RWPE1 (cell line): ENCODE measurements around the gene WDR77.

Source experiments
- CTCF ChIA-PET: fragments of 350-600 bp; sonication (Branson Sonifier 250); formaldehyde crosslinking; extraction: SDS; loops from one replicate; lab custom pipeline; 2021; lab: Yijun Ruan, JAX
- POLR2A ChIA-PET: fragments of 400-600 bp; formaldehyde crosslinking; extraction: SDS; loops from one replicate; lab custom pipeline; 2020; ENCODE audit warnings: antibody characterized with exemption; ENCODE audit not compliant: low non-redundant PET; lab: Yijun Ruan, JAX
- DNase-seq: peaks from one replicate; pipeline ENCODE4 v3.0.0; 2012; ENCODE audit warnings: low spot score
- H3K27ac ChIP-seq: fragments of 450-650 bp; 2 replicates; pipeline ENCODE4 v1.5.1; 2017
- CTCF ChIP-seq: fragments of 450-650 bp; conservative IDR thresholded peaks from 2 replicates; pipeline ENCODE4 v1.5.1; 2017; ENCODE audit warnings: low read depth, mild to moderate bottlenecking

The WDR77 gene

GRCh38 chr1:111439461-111440351, 9.3 kb downstream of the WDR77 start:
- ChIA-PET CTCF (interaction anchor here (0.6 to 0.7 kb wide), 3 partner anchors 42 to 297 kb away, joined by 3 to 4 read pairs (median 3); no protein-coding TSS in a partner anchor), POLR2A (no interaction called here)
- DNase-seq = no peak
- H3K27ac ChIP-seq = no peak overlapping the region
- TF ChIP-seq CTCF = no peak

- H3K27ac ChIP-seq = no peak overlapping the region
- CTCF ChIA-PET = no interaction called here
Measured at GRCh38 chr1:111436726-111437125, 12.3 kb downstream of the WDR77 start.

GRCh38 chr1:111424281-111424680, 24.8 kb downstream of the WDR77 start:
- POLR2A ChIA-PET = no interaction called here
- no peak overlapping the region for H3K27ac ChIP-seq
- CTCF ChIA-PET = interaction anchor here (2.0 kb wide), 1 partner anchor 24 kb away, joined by 4 read pairs; no protein-coding TSS in a partner anchor
- TF ChIP-seq CTCF = no peak
- DNase-seq = no peak

More at GRCh38 chr1:111436726-111437125, 12.3 kb downstream of the WDR77 start:
- POLR2A ChIA-PET = no interaction called here
- no peak for TF ChIP-seq CTCF
- peak; percentile 18 for DNase-seq

GRCh38 chr1:111422546-111423391, 26.3 kb downstream of the WDR77 start:
- no peak for TF ChIP-seq CTCF
- H3K27ac ChIP-seq = no peak overlapping the region
- POLR2A ChIA-PET = no interaction called here
- CTCF ChIA-PET = interaction anchor here (0.5 to 2.0 kb wide), 3 partner anchors 22 to 336 kb away, joined by 3 to 4 read pairs (median 3); no protein-coding TSS in a partner anchor
- DNase-seq = peak; percentile 15

GRCh38 chr1:111420377-111420776, 28.7 kb downstream of the WDR77 start:
- no peak for DNase-seq
- ChIA-PET POLR2A (no interaction called here), CTCF (interaction anchor here (0.5 to 0.6 kb wide), 2 partner anchors 608 to 1779 kb away, joined by 3 to 4 read pairs; no protein-coding TSS in a partner anchor)
- no peak for TF ChIP-seq CTCF
- H3K27ac ChIP-seq = no peak overlapping the region

- CTCF ChIA-PET = interaction anchor here (1.4 kb wide), 1 partner anchor 9 kb away, joined by 3 read pairs; no protein-coding TSS in a partner anchor
- POLR2A ChIA-PET = no interaction called here
- no peak for DNase-seq
- H3K27ac ChIP-seq = no peak overlapping the region
- no peak for TF ChIP-seq CTCF
Measured at GRCh38 chr1:111419037-111419436, 30.0 kb downstream of the WDR77 start.
